Activated T-helper 2 cell treated with anti-CD3 and anti-CD28 coated beads, Interferon-gamma antibody, Interleukin-2, Interleukin-4, amounts not matched to agents 10 μg/mL and 5 μg/mL and 100 μg/mL, durations not matched to agents 14 hours and 24 hours and 36 hours (primary cell): ENCODE results near the gene SLC12A5. TPM values are rescaled to one million over a fixed set of nuclear protein-coding genes. Genes with fewer than 3 reads are reported as not detected.

ENCODE experiments used
- DNase-seq: peaks from one replicate; pipeline ENCODE4 v3.0.0; 2021; ENCODE audit warnings: low spot score
- H3K27ac Mint-ChIP-seq: one replicate; pipeline ENCODE4 v1.8.0; 2021; ENCODE audit warnings: mixed read lengths
- H3K27me3 Mint-ChIP-seq: one replicate; pipeline ENCODE4 v1.8.0; 2021; ENCODE audit warnings: low read depth, mixed read lengths
- H3K36me3 Mint-ChIP-seq: one replicate; pipeline ENCODE4 v1.8.0; 2021; ENCODE audit warnings: low read depth, mixed read lengths
- H3K4me1 Mint-ChIP-seq: one replicate; pipeline ENCODE4 v1.8.0; 2021; ENCODE audit warnings: low read depth, mixed read lengths
- H3K4me3 Mint-ChIP-seq: one replicate; pipeline ENCODE4 v1.8.0; 2021; ENCODE audit warnings: low read depth, mild to moderate bottlenecking, moderate library complexity, mixed read lengths
- H3K9me3 Mint-ChIP-seq: one replicate; pipeline ENCODE4 v1.8.0; 2021; ENCODE audit warnings: mixed read lengths
- intact Hi-C: fragments of 100-400 bp; cut with micrococcal nuclease; formaldehyde crosslinking; loops from one replicate; pipeline ENCODE4 v1.15.1; 2023
- total RNA-seq: library from RNA; stranded (reverse); gene quantifications from 2 replicates; pipeline ENCODE4 v1.2.3, GENCODE V29; 2022

The SLC12A5 gene
- total RNA-seq, 1 donor from 2014 or later, result 0.73 TPM

DNA sequence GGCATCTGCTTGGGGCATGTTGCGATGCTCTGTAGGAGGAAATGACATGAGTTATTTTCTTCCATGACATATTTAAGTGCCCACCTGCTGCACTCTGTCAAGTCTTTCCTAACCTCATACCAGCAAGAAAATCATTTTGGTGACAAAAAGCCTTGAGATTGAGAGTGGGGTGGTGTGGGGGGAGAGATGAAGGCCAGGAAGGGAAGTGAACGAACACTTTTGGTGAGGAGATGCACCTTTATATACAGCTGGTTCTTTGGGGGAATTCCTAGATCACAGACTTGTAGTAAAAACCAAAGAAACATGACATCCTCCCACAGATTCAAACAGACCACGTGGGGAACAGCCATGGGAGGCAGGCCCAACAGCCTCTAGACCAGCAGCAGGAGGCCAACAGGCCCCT, 34.6 kb downstream of the SLC12A5 start:
- DNase-seq, result no peak
- peaks cover 5% of the 10 kb centered on the region for H3K27me3 Mint-ChIP-seq
- H3K36me3 Mint-ChIP-seq, result peaks cover 83% of the 10 kb centered on the region
- intact Hi-C loops, result loop anchor here (5.0 kb wide), 1 partner anchor 41 kb away; no protein-coding TSS in a partner anchor
- peaks cover 46% of the 10 kb centered on the region for H3K4me1 Mint-ChIP-seq
- no peaks in the 10 kb centered on the region for H3K9me3 Mint-ChIP-seq
- H3K4me3 Mint-ChIP-seq, result no peak overlapping the region
- H3K27ac Mint-ChIP-seq, result peak overlapping the region; percentile 81

DNA sequence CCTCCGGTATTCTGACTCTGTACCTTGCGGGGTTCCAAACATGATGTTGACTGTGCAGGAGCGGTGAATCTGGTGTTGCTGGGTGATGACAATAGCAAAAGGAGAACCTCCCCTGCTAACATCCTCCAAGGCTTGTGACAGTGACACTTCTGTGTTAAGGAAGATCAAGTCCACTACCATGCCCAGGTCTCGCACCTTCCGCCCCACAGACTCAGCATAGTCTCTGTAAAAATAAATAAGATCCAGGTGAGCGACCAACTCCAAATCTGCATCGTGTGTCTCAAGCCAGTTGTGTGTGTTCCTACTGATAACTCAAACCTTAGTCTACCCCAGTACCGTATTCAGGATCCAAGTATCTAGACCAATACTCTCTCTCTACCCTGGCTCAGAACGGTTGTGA, 36.0 kb downstream of the SLC12A5 start:
- intact Hi-C loops, result no loop called here
- peaks cover 39% of the 10 kb centered on the region for H3K4me1 Mint-ChIP-seq
- no peak for DNase-seq
- H3K36me3 Mint-ChIP-seq, result peaks cover 83% of the 10 kb centered on the region
- no peak overlapping the region for H3K4me3 Mint-ChIP-seq
- H3K27ac Mint-ChIP-seq, result peak overlapping the region; percentile 2
- H3K9me3 Mint-ChIP-seq, result no peaks in the 10 kb centered on the region
- no peaks in the 10 kb centered on the region for H3K27me3 Mint-ChIP-seq

- Mint-ChIP-seq H3K4me1 (peaks cover 33% of the 10 kb centered on the region), H3K36me3 (peaks cover 76% of the 10 kb centered on the region), H3K27ac (no peak overlapping the region), H3K4me3 (no peak overlapping the region), H3K27me3 (no peaks in the 10 kb centered on the region), H3K9me3 (no peaks in the 10 kb centered on the region)
- intact Hi-C loops, result no loop called here
- DNase-seq, result no peak
Observed at GRCh38 chr20:46065691-46066090, 36.7 kb downstream of the SLC12A5 start.

DNA sequence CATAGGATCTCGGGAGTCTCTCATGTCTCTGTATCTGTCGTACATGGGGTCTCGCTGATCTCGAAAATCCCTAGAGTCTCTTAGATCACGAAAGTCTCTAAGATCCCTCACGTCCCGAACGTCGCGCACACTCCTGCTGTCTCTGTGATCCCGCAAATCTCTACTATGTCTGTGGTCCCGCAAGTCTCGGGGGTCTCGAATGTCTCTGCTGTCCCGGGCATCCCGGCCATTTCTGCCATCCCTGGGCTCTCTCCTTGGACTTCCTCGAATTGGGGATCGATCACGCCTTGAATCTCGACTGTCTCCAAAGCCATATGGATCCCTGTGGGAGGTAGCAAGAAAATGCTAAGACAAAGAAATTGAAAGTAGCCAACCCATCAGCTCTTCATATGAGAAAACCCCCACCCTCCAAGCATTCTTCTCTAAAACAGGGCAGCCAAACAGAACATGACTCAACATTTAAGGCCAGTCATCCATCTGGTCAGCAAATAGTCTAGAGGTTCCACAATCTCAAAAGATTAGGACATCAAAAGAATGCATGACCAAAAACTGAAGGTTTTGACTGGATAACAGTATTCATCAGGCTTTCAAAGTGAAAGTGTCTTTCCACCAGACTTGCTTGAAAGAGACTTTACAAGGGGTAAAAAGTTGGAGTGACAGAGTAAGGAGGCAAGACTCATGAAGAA, 41.3 kb downstream of the SLC12A5 start:
- H3K27ac Mint-ChIP-seq, result no peak overlapping the region

GRCh38 chr20:46071573-46071972, 42.6 kb downstream of the SLC12A5 start:
- no peaks in the 10 kb centered on the region for H3K9me3 Mint-ChIP-seq
- peaks cover 33% of the 10 kb centered on the region for H3K36me3 Mint-ChIP-seq
- DNase-seq, result no peak
- no peak overlapping the region for H3K27ac Mint-ChIP-seq
- H3K4me1 Mint-ChIP-seq, result peaks cover 2% of the 10 kb centered on the region
- intact Hi-C loops, result no loop called here
- H3K4me3 Mint-ChIP-seq, result no peak overlapping the region
- no peaks in the 10 kb centered on the region for H3K27me3 Mint-ChIP-seq

More for the DNA sequence above, 41.3 kb downstream of the SLC12A5 start:
- Mint-ChIP-seq H3K4me1 (peaks cover 4% of the 10 kb centered on the region), H3K36me3 (peaks cover 41% of the 10 kb centered on the region), H3K27me3 (no peaks in the 10 kb centered on the region), H3K9me3 (no peaks in the 10 kb centered on the region), H3K4me3 (no peak overlapping the region)
- intact Hi-C loops, result no loop called here
- no peak for DNase-seq

DNA sequence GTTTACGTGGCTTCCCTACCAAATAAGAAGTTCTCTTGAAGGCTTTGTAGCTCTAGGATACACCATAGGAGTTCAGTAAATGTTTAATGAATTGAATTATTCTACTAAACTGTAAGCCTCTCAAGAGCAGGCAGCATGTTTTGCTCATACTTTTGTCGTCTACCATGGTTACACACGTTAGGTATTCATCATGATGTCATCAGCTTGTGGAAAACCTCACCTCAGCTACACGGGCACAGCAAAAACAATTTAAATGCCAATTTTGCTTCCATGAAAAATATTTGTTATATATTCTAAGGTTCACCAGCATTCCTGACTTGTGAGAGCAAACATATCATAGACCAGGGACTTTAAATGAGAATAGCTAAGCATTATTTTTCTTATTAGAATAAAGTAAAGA, 44.0 kb downstream of the SLC12A5 start:
- peaks cover 2% of the 10 kb centered on the region for H3K4me1 Mint-ChIP-seq
- no peaks in the 10 kb centered on the region for H3K9me3 Mint-ChIP-seq
- intact Hi-C loops, result no loop called here
- H3K27ac Mint-ChIP-seq, result no peak overlapping the region
- no peak overlapping the region for H3K4me3 Mint-ChIP-seq
- H3K36me3 Mint-ChIP-seq, result peaks cover 32% of the 10 kb centered on the region
- DNase-seq, result no peak
- H3K27me3 Mint-ChIP-seq, result no peaks in the 10 kb centered on the region

- Mint-ChIP-seq H3K4me1 (peaks cover 2% of the 10 kb centered on the region), H3K4me3 (no peak overlapping the region), H3K36me3 (peaks cover 32% of the 10 kb centered on the region), H3K9me3 (no peaks in the 10 kb centered on the region), H3K27ac (no peak overlapping the region), H3K27me3 (no peaks in the 10 kb centered on the region)
- DNase-seq, result no peak
- intact Hi-C loops, result no loop called here
Observed at GRCh38 chr20:46073443-46073842, 44.4 kb downstream of the SLC12A5 start.

GRCh38 chr20:46074006-46074405, 45.0 kb downstream of the SLC12A5 start:
- no peaks in the 10 kb centered on the region for H3K27me3 Mint-ChIP-seq
- no peak overlapping the region for H3K4me3 Mint-ChIP-seq
- no peak for DNase-seq
- peaks cover 35% of the 10 kb centered on the region for H3K36me3 Mint-ChIP-seq
- no peaks in the 10 kb centered on the region for H3K9me3 Mint-ChIP-seq
- peaks cover 2% of the 10 kb centered on the region for H3K4me1 Mint-ChIP-seq
- no peak overlapping the region for H3K27ac Mint-ChIP-seq
- intact Hi-C loops, result no loop called here

DNA sequence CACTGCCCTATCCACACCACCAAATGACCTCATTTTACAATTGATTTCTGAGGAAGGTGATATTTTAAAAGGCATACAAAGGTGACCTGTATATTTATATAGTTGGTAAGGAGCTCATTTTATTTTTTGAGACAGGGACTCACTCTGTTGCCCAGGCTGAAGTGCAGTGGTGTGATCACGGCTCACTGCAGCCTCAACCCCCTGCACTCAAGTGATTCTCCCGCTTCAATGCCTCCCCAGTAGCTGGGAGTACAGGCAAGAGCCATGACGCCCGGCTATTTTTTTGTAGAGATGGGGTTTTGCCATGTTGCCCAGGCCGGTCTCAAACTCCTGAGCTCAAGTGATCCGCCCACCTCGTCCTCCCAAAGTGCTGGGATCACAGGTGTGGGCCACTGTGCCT, 47.8 kb downstream of the SLC12A5 start:
- Mint-ChIP-seq H3K9me3 (no peaks in the 10 kb centered on the region), H3K4me3 (no peak overlapping the region), H3K4me1 (peaks cover 2% of the 10 kb centered on the region), H3K36me3 (peaks cover 37% of the 10 kb centered on the region), H3K27me3 (no peaks in the 10 kb centered on the region), H3K27ac (no peak overlapping the region)
- intact Hi-C loops, result no loop called here
- DNase-seq, result no peak

GRCh38 chr20:46077642-46078305, 48.8 kb downstream of the SLC12A5 start:
- Mint-ChIP-seq H3K4me3 (no peak overlapping the region), H3K9me3 (no peaks in the 10 kb centered on the region), H3K27ac (no peak overlapping the region), H3K27me3 (no peaks in the 10 kb centered on the region), H3K36me3 (peaks cover 37% of the 10 kb centered on the region), H3K4me1 (peaks cover 2% of the 10 kb centered on the region)
- intact Hi-C loops, result no loop called here
- no peak for DNase-seq

- no peak for DNase-seq
- intact Hi-C loops, result no loop called here
- Mint-ChIP-seq H3K9me3 (no peaks in the 10 kb centered on the region), H3K27ac (no peak overlapping the region), H3K4me3 (no peak overlapping the region), H3K27me3 (no peaks in the 10 kb centered on the region), H3K4me1 (peaks cover 4% of the 10 kb centered on the region), H3K36me3 (peaks cover 37% of the 10 kb centered on the region)
Observed at GRCh38 chr20:46078954-46079353, 49.9 kb downstream of the SLC12A5 start.

- Mint-ChIP-seq H3K4me3 (no peak overlapping the region), H3K4me1 (peaks cover 6% of the 10 kb centered on the region), H3K27me3 (no peaks in the 10 kb centered on the region), H3K36me3 (peaks cover 24% of the 10 kb centered on the region), H3K9me3 (no peaks in the 10 kb centered on the region), H3K27ac (no peak overlapping the region)
- no peak for DNase-seq
- intact Hi-C loops, result no loop called here
Observed at GRCh38 chr20:46081074-46081473, 52.1 kb downstream of the SLC12A5 start.

GRCh38 chr20:46083101-46083500, 54.1 kb downstream of the SLC12A5 start:
- no peak overlapping the region for H3K27ac Mint-ChIP-seq

More at GRCh38 chr20:46083101-46083500, 54.1 kb downstream of the SLC12A5 start:
- intact Hi-C loops, result no loop called here
- no peak overlapping the region for H3K4me3 Mint-ChIP-seq
- peaks cover 21% of the 10 kb centered on the region for H3K36me3 Mint-ChIP-seq
- H3K4me1 Mint-ChIP-seq, result peaks cover 18% of the 10 kb centered on the region
- H3K27me3 Mint-ChIP-seq, result no peaks in the 10 kb centered on the region
- H3K9me3 Mint-ChIP-seq, result no peaks in the 10 kb centered on the region
- no peak for DNase-seq
